K562 (cell line): ENCODE measurements around the gene TMEM167B. TPM values are rescaled to one million over a fixed set of nuclear protein-coding genes. Genes with fewer than 3 reads are reported as not detected.

Experiments
- CBFA2T2 ChIP-seq: fragments of 450-650 bp; conservative IDR thresholded peaks from 2 replicates; pipeline ENCODE4 v1.6.1; 2017; ENCODE audit warnings: mild to moderate bottlenecking
- CCNT2 ChIP-seq: IDR thresholded peaks from 2 replicates; pipeline ENCODE4 v1.6.1; 2011; ENCODE audit warnings: borderline replicate concordance, low read depth, mild to moderate bottlenecking, moderate library complexity, mixed read lengths, low read length; ENCODE audit not compliant: insufficient read length; ENCODE audit errors: extremely low read depth
- CHD2 ChIP-seq: IDR thresholded peaks from 2 replicates; pipeline ENCODE4 v1.6.1; 2011; ENCODE audit warnings: low read depth, low read length
- EP300 ChIP-seq: IDR thresholded peaks from 2 replicates; pipeline ENCODE4 v1.6.1; 2012; ENCODE audit warnings: low read length, improper control_type of control experiment
- RCOR1 ChIP-seq, 2 experiments: IDR thresholded peaks; 2 replicates each; pipeline ENCODE4 v1.6.1; 2012; ENCODE audit warnings: low read depth in 2 of 2, low read length in 2 of 2, borderline replicate concordance in 1 of 2, improper control_type of control experiment in 1 of 2
- SAFB ChIP-seq: fragments of 200-400 bp; formaldehyde crosslinking; IDR thresholded peaks from 2 replicates; pipeline ENCODE4 v1.6.1; 2017; ENCODE audit warnings: low read depth, low read length, borderline replicate concordance
- ZBTB8A ChIP-seq: fragments of 450-650 bp; IDR thresholded peaks from 2 replicates; pipeline ENCODE4 v1.6.1; 2018; ENCODE audit warnings: mild to moderate bottlenecking, moderate library complexity; ENCODE audit not compliant: partially characterized antibody
- ZC3H4 ChIP-seq: sonication (generic); formaldehyde crosslinking; IDR thresholded peaks from 2 replicates; pipeline ENCODE4 v1.9.0; 2021; ENCODE audit warnings: missing genetic modification reagents, borderline replicate concordance
- ZNF696 ChIP-seq: fragments of 250-450 bp; sonication (Bioruptor Pico); conservative IDR thresholded peaks from 2 replicates; pipeline ENCODE4 v1.4.0; 2020; ENCODE audit warnings: mild to moderate bottlenecking, moderate library complexity
- polyA plus RNA-seq, 8 experiments: library from polyadenylated mRNA; depleted of rRNA in 4 of 8; stranded (reverse) in 5 of 8; unstranded in 3 of 8; fragments of >200 nt; fragmentation: Nextera tagmentation in 2 of 8; fragmentation: Illumina TruSeq in 1 of 8; extraction: Ambion mirVana in 2 of 8; extraction: Trizol in 1 of 8; gene quantifications; 2 replicates each; pipeline versions ENCODE4 v1.2.1 to v1.2.3, GENCODE V29; 2011 to 2014; ENCODE audit warnings: inconsistent platforms in 1 of 8, missing spikeins in 1 of 8
- total RNA-seq, 7 experiments: library from RNA; depleted of rRNA in 6 of 7; stranded (reverse); fragments of >200 nt in 6 of 7; fragmentation: Illumina TruSeq in 2 of 7; extraction: Trizol in 2 of 7; gene quantifications; 2 replicates each; pipeline versions ENCODE4 v1.2.1 to v1.2.3, GENCODE V29; 2011 to 2021; ENCODE audit warnings: low replicate concordance in 1 of 7
- TF ChIP-seq, protein P1 (sequence below): fragments of 200-600 bp; sonication (generic); IDR thresholded peaks from one replicate; pipeline ENCODE4 v1.6.1; 2012; ENCODE audit warnings: mild to moderate bottlenecking, low read depth, low read length, inconsistent platforms
- TF ChIP-seq, protein P2 (sequence below), 2 experiments: fragments of 450-650 bp in 1 of 2; sonication (generic) in 1 of 2; formaldehyde crosslinking; conservative IDR thresholded peaks; 2 replicates each; pipeline versions ENCODE4 v1.4.0 to v1.8.1; 2020 to 2022; ENCODE audit warnings: mild to moderate bottlenecking in 1 of 2, missing genetic modification reagents in 1 of 2
- TF ChIP-seq, protein P3 (sequence below): sonication (generic); formaldehyde crosslinking; IDR thresholded peaks from 2 replicates; pipeline ENCODE4 v1.9.0; 2022; ENCODE audit warnings: mild to moderate bottlenecking, missing genetic modification reagents

Gene TMEM167B
- total and polyA plus RNA-seq, 9 of the 15 experiments (the other 6 are each of a cell fraction or from before 2014, with no cell fraction given), result 17.2 to 36.4 (median 32.2) TPM

DNA sequence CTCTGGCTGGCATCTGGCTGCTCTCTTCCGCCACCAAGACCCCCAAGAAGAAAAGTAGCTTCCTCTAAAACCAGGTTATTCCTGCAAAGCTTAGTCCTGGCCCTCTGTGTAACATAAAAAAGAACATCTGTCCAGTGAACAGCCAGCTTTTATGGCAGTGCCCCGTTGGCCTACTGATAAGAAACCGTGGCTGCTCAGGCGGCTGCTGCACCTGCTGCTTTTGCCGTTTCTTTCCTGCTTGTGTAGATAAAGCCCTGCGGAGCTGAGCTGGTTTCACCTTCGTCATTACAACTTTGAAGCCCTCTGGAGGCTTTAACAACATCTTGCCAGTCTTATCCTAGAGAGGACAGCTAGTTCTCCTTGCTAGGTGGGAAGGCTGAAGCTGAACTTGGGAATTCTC lies 43.9 kb downstream of the TMEM167B start (continued):
- TF ChIP-seq, protein P1, sequence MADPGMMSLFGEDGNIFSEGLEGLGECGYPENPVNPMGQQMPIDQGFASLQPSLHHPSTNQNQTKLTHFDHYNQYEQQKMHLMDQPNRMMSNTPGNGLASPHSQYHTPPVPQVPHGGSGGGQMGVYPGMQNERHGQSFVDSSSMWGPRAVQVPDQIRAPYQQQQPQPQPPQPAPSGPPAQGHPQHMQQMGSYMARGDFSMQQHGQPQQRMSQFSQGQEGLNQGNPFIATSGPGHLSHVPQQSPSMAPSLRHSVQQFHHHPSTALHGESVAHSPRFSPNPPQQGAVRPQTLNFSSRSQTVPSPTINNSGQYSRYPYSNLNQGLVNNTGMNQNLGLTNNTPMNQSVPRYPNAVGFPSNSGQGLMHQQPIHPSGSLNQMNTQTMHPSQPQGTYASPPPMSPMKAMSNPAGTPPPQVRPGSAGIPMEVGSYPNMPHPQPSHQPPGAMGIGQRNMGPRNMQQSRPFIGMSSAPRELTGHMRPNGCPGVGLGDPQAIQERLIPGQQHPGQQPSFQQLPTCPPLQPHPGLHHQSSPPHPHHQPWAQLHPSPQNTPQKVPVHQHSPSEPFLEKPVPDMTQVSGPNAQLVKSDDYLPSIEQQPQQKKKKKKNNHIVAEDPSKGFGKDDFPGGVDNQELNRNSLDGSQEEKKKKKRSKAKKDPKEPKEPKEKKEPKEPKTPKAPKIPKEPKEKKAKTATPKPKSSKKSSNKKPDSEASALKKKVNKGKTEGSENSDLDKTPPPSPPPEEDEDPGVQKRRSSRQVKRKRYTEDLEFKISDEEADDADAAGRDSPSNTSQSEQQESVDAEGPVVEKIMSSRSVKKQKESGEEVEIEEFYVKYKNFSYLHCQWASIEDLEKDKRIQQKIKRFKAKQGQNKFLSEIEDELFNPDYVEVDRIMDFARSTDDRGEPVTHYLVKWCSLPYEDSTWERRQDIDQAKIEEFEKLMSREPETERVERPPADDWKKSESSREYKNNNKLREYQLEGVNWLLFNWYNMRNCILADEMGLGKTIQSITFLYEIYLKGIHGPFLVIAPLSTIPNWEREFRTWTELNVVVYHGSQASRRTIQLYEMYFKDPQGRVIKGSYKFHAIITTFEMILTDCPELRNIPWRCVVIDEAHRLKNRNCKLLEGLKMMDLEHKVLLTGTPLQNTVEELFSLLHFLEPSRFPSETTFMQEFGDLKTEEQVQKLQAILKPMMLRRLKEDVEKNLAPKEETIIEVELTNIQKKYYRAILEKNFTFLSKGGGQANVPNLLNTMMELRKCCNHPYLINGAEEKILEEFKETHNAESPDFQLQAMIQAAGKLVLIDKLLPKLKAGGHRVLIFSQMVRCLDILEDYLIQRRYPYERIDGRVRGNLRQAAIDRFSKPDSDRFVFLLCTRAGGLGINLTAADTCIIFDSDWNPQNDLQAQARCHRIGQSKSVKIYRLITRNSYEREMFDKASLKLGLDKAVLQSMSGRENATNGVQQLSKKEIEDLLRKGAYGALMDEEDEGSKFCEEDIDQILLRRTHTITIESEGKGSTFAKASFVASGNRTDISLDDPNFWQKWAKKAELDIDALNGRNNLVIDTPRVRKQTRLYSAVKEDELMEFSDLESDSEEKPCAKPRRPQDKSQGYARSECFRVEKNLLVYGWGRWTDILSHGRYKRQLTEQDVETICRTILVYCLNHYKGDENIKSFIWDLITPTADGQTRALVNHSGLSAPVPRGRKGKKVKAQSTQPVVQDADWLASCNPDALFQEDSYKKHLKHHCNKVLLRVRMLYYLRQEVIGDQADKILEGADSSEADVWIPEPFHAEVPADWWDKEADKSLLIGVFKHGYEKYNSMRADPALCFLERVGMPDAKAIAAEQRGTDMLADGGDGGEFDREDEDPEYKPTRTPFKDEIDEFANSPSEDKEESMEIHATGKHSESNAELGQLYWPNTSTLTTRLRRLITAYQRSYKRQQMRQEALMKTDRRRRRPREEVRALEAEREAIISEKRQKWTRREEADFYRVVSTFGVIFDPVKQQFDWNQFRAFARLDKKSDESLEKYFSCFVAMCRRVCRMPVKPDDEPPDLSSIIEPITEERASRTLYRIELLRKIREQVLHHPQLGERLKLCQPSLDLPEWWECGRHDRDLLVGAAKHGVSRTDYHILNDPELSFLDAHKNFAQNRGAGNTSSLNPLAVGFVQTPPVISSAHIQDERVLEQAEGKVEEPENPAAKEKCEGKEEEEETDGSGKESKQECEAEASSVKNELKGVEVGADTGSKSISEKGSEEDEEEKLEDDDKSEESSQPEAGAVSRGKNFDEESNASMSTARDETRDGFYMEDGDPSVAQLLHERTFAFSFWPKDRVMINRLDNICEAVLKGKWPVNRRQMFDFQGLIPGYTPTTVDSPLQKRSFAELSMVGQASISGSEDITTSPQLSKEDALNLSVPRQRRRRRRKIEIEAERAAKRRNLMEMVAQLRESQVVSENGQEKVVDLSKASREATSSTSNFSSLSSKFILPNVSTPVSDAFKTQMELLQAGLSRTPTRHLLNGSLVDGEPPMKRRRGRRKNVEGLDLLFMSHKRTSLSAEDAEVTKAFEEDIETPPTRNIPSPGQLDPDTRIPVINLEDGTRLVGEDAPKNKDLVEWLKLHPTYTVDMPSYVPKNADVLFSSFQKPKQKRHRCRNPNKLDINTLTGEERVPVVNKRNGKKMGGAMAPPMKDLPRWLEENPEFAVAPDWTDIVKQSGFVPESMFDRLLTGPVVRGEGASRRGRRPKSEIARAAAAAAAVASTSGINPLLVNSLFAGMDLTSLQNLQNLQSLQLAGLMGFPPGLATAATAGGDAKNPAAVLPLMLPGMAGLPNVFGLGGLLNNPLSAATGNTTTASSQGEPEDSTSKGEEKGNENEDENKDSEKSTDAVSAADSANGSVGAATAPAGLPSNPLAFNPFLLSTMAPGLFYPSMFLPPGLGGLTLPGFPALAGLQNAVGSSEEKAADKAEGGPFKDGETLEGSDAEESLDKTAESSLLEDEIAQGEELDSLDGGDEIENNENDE, result no peak
- TF ChIP-seq EP300 (peak; percentile 90), ZNF696 (no peak), CBFA2T2 (peak; percentile 98), SAFB (no peak), CCNT2 (peak; percentile 42), RCOR1 (IDR thresholded peaks at IDR 0.05; ENCODE audit: borderline replicate concordance in 1 of 2, low read depth in 2 of 2, low read length in 2 of 2) (peak; percentile 80 to 86; a peak in 3 of 4 replicates), CHD2 (no peak), ZBTB8A (no peak), ZC3H4 (CRISPR knock-in tag) (no peak)
- TF ChIP-seq, protein P2, sequence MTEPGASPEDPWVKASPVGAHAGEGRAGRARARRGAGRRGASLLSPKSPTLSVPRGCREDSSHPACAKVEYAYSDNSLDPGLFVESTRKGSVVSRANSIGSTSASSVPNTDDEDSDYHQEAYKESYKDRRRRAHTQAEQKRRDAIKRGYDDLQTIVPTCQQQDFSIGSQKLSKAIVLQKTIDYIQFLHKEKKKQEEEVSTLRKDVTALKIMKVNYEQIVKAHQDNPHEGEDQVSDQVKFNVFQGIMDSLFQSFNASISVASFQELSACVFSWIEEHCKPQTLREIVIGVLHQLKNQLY (CRISPR knock-in tag; conservative IDR thresholded peaks at IDR 0.05), result no peak
- TF ChIP-seq, protein P3, sequence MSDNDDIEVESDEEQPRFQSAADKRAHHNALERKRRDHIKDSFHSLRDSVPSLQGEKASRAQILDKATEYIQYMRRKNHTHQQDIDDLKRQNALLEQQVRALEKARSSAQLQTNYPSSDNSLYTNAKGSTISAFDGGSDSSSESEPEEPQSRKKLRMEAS (CRISPR knock-in tag), result peak; percentile 83
